Hematopoietic multipotent progenitor cell treated with erythropoietin and hydrocortisone succinate and interleukin-3 and kit ligand, for 6 days (in vitro differentiated cells): ENCODE measurements around the gene WDR53.
"Not testable (repeated sequence)": the region's sequence is repeated elsewhere in the genome, so short reads cannot be mapped to it uniquely, and the experiment has no call there.

Experiments used
- DNase-seq: peaks from one replicate; pipeline ENCODE4 v3.0.0-alpha.2; 2015

Gene WDR53

DNA sequence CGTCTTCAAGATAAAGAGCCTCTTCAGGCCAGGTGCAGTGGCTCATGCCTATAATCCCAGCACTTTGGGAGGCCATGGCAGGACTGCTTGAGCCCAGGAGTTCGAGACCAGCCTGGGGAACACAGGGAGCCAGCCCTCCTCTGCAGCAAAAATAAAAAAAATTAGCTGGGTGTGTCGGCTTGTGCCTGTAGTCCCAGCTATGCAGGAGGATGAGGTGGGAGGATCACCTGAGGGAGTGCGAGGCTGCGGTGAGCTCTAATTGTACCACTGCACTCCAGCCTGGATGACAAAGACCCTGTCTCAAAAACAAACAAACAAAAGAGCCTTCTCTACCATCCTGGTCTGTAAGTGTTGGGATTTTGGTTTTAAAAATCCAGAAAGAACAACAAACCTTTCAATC is 11.1 kb downstream of the WDR53 start:
- DNase-seq, result no peak

DNA sequence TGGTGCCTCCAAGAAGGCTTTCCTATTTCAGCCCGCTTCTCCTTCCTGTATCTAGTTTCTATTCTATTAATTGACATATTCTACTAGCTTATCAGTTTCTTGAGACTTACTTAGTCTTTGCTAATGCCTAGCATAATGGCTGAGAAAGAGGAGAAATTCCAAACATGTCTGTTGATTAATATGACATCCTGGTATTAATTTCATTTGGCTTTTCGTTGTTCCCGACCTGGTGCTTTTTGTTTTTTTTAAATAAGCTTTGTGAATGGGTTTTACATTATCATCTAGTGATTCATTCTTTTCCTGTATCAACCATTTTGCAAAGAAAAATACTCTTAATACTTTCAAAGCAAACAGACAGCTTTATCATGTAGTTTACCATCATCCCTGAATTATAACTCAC is 13.1 kb downstream of the WDR53 start:
- no peak for DNase-seq

DNA sequence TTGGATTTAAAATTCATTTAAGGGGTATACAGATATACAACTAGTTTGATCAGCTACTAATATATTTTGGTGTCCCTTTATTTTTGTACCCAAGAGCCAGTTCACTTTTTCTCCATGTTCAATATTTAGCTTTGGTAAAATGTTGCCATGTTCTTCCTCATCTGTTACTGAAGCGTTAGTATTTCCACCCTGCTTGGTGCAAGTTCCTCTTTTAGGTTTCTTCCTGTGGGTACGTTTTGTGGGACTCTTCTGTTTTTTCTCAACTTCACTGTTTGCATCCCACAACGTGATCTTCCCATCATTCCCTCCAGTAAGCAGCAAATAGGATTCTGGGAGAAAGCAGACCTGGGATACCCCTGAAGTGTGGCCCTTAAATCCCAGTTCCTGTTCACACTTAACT is 14.1 kb downstream of the WDR53 start:
- peak; percentile 65 for DNase-seq

DNA sequence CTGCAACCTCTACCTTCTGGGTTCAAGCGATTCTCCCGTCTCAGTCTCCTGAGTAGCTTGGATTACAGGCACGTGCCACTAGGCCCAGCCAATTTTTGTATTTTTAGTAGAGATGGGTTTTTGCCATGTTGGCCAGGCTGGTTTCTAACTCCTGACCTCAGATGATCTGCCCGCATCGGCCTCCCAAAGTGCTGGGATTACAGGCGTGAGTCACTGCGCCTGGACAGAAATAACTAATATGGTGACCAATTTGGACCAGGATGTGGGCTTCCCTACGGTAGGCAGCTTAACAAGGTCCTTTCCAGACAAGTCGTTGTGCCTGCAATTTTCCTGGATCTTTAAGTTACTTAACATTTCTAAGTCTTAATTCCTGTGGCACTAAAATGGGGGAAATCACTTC is 14.8 kb downstream of the WDR53 start:
- no peak for DNase-seq

DNA sequence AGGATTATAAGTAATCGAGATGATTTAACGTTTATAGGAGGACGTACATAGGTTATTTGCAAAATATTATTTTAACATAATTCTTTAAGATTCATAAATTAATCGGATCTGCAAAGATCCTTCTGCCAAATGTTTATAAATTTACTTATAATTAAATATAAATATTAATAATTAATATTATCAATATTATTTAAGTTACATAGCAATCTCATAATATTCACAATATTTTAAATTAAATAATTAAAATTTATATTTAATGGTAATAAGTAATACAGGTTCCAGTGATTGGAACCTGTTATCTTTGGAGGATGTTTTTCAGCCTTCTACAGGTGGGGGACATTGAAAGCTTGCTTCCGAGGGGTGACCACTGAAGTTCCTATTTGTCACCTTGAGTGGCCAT is 16.1 kb downstream of the WDR53 start:
- no peak for DNase-seq

DNA sequence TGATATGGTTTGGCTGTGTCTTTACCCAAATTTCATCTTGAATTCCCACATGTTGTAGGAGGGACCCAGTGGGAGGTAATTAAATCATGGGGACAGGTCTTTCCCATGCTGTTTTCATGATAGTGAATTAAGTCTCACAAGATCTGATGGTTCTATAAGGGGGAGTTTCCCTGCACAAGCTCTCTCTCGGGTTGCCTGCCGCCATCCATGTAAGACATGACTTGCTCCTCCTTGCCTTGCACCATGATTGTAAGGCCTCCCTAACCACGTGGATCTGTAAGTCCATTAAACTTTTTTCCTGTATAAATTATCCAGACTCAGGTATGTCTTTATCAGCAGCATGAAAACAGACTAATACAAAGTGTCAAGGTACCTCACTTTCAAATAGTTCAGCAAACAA is 18.2 kb downstream of the WDR53 start:
- DNase-seq, result not testable (repeated sequence)

DNA sequence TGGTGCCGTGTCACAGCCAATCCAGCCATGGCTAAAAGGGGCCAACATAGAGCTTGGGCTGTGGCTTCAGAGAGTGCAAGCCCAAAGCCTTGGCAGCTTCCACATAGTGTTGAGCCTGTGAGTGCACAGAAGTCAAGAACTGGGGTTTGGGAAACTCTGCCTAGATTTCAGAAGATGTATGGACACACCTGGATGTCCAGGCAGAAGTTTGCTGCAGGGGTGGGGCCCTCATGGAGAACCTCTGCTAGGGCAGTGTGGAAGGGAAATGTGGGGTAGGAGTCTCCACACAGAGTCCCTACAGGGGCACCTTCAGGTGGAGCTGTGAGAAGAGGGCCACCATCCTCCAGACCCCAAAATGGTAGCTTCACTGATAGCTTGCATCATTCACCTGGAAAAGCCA is 19.0 kb downstream of the WDR53 start:
- DNase-seq, result not testable (repeated sequence)

DNA sequence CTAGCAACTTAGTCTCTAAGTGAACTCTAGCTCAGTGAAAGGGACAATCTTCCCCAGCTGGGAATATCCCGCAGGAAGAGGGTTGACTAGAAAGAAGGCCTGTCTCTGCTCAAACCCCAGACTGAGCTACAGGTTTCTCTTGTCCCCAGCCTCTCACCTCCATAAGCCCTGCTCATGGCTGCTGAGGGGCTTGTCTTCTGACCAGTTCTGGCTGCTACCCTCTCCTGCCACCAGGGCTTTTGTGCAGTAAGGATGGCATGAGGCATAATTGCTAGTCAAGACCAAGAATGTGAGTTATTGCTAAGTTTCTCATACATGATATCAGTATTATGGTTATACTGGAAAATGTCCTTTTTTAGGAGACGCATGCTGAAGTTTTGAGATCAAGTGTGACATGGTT is 21.3 kb downstream of the WDR53 start:
- no peak for DNase-seq

DNA sequence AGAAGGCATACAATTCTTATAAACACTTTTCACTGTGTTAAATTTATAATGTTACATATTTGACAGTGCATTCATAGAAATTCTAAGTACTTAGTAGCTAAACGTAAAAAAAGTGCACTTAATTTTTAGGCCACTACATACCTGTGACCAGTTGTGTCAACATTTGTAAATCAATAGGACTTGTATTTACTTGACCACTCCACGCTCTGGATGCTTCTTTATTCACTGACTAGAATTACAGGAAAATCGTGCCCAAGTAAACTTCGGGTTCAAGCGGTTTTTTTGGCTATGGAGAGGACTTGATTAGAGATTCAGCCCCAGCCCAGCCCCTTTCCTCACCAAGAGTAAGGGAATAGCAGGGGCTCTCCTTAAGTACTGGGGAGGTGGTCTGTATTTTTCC is 21.8 kb downstream of the WDR53 start:
- no peak for DNase-seq

DNA sequence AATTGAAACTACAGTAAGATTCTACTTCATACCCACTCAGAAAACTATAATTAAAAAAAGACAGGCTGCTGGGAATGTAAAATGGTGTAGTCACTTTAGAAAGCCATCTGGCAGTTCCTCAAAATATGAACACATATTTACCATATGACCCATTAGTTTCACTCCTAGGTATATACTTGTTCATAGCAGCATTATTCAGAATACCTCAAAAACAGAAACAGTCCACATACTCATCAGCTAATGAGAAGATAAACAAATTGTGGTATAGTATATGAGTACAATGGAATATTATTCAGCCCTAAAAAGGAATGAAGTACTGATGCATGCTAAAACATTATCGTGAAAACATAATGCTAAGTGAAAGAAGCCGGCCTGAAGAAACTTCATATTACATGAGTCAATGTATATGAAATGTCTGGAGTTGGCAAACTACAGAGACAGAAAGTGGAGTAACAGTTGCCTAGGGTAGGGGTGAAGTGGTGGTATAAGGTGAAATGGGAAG is 23.8 kb downstream of the WDR53 start:
- no peak for DNase-seq

DNA sequence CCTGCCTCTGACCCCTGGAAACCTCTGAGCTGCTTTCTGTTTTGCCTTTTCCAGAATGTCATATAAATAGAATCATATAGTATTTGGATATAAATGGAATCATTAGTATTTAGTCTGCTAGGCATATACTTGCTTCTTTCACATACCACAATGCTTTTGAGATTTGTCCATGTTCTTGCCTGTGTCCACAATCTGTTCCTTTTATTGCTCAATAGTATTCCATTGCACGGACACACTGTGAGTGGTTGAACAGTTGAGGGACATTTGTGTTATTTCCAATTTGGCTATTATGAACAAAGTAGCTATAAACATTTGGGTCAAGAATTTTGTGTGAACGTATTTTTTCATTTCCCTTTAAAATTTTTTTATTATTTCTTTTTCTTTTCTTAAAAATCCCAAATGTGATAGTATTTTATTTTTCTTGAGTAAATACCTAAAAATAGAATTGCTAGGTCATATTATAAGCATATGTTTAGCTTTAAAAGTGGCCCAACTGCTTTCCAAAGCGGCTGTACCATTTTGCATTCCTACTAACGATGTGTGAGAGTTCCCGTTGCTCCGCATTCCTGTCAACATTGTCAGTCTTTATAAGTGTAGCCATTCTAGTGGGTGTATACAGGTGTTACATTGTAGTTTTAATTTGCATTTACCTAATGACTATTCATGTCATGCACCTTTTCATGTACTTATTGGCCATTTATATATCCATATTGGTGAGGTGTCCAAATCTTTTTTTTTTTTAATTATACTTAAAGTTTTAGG is 26.5 kb downstream of the WDR53 start:
- DNase-seq, result no peak

DNA sequence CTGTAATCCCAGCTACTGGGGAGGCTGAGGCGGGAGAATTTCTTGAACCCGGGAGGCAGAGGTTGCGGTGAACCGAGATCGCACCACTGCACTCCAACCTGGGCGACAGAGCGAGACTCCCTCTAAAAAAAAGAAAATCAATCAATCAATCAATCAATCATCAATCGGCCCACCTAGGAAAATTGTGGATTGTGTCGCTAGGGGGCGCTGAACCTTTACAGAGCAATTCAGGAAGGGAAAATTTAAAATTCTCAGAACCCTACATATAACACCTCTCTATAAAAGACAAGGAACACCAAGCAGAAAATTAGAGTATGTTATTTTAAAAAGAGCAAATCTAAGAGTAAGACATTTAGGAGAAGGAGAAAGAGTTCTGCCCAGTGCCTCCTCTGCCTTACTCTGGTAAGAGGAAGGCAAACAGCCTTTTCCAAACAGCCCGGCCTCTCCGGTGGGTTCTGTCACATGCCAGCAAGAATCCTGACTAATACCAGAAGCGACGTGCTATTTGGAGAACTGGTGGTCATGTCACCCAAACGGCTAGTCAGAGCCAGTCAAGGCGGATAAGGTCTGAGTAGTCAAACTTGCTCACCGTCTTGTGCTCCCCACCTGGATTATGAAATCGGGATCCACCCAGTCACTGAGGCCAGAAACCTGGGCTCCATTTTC is 30.9 kb downstream of the WDR53 start:
- DNase-seq, result peak; percentile 69

DNA sequence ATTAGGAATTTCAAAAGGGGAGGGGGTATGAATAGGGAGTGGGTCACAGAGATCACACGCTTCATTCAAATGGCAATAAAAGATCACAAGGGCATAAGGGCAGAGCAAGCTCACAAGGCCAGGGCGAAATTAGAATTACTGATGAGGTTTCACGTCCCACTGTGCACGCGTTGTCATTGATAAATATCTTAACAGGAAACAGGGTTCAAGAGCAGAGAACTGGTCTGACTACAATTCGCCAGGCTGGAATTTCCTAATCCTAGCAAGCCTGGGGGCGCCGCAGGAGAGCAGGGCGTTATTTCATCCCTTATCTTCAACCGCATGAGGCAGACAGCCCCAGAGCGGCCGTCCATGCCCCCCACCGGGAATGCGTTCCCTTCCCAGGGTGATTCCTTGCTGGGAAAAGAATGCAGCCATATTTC is 35.1 kb downstream of the WDR53 start:
- DNase-seq, result no peak

DNA sequence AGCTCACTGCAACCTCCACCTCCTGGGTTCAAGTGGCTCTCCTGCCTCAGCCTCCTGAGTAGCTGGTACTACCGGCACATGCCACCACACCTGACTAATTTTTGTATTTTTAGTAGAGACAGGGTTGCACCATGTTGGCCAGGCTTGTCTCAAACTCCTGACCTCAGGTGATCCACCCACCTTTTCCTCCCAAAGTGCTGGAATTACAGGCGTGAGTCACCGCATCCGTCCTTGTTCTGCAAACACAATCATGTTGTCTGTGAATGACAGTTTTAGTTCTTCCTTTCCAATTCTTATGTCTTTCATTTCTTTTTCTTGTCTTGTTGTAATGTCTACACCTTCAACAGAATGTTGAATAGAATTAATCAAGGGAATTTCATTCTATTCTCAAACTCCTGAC is 36.9 kb downstream of the WDR53 start:
- no peak for DNase-seq

DNA sequence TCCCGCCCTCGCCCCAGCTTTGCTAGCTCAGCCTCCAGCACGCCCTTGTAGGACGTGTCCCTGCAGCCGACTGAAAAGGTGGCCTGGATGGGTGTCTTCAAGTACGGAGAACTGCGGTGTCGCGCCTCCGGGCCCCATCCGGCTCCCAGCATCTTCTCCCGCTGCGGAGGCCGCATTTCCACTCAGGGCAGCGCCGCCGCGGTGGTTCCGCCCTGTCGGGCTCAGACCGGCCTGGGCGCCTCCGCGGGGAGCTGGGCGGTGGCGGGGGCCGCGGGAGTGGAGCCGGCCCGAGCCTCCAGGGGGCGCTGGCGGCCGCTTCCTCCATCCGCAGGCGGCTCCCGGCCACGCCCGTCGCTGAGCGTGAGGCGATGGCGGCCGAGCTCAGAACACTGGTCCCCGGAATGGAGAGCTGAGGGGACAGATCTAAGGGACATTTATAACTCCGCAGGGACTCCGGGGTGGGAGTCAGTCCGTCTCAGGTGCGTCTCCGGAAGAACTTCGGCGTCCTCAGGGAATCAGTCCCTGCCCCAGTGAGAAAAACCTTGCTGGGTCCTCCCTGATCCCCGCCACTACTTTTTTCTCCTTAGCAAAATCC is 39.6 kb downstream of the WDR53 start:
- peak; percentile 86 for DNase-seq

DNA sequence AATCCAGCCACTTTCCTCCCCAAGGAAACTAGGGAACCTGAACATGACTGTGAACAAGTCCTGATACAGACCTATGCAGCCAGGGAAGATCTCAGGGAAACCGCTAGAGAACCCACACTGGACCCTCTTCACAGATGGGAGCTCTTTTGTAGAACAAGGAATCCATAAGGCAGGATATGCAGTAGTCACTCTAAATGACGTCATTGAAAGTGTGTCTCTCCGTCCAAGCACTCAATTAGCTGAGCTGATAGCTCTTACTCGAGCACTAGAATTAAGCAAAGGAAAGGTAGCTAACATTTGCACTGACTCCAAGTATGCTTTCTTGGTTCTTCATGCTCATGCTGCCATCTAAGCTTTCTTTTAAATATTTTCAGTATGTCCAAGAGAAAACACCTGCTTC is 43.2 kb downstream of the WDR53 start:
- no peak for DNase-seq

DNA sequence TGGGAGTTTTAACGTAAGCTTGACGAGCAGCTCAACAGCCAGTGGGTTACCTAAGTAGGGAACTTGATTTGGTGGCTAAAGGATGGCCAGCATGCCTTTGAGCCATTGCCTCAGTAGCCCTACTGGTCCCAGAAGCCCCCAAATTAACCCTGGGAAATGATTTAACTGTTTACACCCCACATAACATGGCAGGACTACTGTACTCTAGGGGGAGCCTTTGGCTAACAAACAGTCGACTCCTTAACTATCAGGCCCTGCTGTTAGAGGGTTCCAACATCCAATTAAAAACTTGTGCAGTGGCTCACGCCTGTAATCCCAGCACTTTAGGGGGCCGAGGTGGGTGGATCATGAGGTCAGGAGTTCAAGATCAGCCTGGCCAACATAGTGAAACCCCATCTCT is 43.8 kb downstream of the WDR53 start:
- peak; percentile 69 for DNase-seq

DNA sequence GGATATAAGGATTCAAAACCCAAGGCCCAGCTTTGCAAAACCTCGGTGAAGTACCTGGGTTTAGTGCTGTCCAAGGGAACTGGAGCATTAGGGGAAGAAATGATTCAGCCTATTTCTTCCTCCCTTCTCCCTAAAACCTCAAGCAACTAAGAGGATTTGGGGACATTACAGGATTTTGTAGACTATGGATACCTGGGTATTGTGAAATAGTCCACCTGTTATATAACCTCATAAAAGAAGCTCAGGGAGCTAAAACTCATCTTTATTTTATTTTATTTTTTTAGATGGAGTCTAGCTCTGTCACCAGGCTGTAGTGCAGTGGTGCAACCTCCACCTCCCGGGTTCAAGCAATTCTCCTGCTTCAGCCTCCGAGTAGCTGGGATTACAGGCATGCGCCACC is 44.5 kb downstream of the WDR53 start:
- no peak for DNase-seq

DNA sequence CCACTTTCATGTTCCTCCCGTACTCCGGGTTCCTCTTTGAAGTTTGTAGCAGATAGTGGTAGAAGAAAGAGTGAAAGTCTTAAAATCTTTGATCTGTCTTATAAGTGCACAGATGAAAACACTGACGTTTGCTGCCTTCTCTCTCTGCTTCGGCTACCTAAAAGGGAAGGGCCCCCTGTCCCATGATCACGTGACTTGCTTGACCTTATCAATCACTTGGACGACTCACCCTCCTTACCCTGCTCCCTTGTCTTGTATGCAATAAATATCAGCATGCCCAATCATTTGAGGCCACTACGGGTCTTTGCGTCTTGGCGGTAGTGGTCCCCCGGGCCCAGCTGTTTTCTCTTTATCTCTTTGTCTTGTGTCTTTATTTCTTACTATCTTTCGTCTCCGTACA is 47.1 kb downstream of the WDR53 start:
- DNase-seq, result not testable (repeated sequence)

DNA sequence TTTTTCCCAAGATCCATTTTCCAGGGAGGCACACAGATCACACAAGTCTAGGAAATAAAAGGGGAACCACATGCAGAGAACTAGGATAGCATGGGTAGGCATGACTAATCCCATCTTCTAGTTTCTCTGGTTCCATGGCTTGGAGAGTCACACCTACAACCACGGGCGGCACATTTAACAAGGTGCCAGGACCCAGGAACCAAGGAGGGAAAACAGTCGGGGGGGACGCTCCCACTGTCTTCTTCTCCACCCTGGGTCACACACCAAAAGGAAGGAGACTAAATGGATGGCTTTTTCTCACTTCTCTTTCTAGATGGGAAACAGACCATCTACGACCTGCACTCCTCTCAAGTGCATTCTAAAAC is 48.7 kb downstream of the WDR53 start:
- DNase-seq, result peak; percentile 40

DNA sequence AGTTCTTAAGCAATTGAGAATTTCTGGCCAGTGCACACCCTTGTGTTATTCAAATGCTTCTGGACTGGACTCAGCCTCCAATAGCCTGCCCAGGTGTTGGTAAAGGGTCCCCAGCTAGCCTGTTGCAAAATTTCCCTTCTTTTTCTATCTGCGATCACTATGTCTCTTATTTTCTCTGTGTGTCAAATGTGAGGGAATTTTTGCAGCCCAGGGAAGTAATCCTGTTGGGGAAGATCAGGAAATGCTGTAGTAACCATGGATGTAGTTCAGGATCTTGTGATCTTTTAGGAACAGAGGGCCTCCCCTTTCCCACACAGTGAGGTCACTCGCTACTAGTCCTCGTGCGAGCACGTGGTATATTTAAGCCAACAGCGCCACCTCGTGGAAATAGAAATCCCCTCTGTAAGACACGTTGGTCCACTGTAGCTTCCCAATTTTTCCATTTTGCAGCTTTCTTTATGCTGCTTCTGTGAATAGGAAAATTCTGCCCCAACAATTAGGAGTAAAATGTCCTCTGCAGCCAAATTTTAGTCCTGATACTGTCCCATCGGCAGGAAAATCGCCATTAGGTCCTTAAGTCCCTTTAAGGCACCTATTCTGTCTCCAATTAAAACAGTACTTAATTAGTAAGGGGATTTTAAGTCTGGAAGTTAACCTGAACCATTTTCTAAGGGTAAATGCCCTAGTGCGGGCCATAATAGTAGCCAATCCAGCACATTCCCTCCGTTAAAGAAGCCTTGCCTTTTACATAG is 49.2 kb downstream of the WDR53 start:
- peak; percentile 88 for DNase-seq

DNA sequence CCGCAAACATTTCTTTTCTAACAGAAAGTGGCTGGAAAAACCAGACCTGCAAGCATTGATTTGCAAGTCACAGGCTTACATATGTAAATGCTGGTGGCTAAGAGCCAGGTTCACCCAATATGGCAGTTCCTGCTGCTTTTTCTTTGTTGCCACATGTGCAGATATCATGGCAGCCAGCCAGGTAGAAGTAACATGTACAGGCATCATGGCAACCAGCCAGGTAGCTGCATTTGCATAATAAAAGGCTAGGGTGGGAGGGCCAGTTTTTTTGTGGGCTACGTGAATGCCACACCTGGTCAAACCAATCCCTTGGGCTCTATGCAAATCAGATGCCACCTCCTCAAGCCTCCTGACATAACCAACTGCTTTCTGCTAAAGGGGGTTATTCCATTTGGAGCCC is 50.4 kb downstream of the WDR53 start:
- peak; percentile 73 for DNase-seq

DNA sequence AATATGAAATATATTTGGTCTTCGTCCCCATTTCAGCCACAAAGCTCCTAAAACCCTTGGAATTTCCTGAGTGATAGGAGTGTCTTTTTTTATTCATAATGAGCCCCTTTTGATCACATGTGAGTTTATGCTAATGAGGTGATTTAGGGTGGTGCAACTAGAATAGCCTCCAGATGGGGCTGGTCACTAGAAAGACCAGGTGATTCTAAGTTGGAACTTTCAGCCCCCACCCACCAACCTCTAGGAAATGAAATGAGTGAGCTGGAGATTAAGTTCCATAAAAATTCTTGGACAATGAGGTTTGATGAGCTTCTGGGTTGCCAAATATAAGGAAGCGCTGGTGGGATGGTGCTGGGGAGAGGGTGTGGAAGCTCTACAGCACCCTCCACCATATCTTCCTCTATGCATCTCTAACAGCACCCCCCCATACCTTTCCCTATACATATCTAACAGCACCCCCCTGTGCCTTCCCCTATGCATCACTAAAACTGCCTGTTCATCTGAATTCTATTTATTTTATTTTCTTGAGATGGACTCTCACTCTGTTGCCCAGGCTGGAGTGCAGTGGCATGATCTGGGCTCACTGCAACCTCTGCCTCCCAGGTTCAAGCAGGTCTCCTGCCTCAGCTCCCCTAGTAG is 51.1 kb downstream of the WDR53 start:
- no peak for DNase-seq
